Embryonic facial prominence (tissue), 1 donor: ENCODE measurements around the gene CDK5.

Source experiments
- DNase-seq: peaks from one replicate; pipeline ENCODE4 v3.0.0-alpha.2; 2016; ENCODE audit errors: extremely low spot score

Gene CDK5

DNA sequence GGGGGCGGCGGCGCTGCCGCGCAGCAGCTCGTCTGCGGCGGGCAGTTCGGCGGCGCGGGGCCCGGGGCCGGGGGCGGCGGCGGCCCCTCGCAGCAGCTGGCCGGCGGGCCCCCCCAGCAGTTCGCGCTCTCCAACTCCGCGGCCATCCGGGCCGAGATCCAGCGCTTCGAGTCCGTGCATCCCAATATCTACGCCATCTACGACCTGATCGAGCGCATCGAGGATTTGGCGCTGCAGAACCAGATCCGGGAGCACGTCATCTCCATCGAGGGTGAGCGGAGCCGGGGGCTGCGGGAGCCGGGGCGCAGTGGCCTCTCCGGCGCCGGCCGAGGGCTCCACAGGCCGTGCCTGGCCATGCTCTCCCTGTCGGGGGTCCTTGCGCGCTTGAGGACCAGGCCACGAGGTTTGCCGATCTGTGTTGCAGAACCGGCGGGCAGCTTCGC is 29.1 kb upstream of the CDK5 start:
- DNase-seq, result no peak

DNA sequence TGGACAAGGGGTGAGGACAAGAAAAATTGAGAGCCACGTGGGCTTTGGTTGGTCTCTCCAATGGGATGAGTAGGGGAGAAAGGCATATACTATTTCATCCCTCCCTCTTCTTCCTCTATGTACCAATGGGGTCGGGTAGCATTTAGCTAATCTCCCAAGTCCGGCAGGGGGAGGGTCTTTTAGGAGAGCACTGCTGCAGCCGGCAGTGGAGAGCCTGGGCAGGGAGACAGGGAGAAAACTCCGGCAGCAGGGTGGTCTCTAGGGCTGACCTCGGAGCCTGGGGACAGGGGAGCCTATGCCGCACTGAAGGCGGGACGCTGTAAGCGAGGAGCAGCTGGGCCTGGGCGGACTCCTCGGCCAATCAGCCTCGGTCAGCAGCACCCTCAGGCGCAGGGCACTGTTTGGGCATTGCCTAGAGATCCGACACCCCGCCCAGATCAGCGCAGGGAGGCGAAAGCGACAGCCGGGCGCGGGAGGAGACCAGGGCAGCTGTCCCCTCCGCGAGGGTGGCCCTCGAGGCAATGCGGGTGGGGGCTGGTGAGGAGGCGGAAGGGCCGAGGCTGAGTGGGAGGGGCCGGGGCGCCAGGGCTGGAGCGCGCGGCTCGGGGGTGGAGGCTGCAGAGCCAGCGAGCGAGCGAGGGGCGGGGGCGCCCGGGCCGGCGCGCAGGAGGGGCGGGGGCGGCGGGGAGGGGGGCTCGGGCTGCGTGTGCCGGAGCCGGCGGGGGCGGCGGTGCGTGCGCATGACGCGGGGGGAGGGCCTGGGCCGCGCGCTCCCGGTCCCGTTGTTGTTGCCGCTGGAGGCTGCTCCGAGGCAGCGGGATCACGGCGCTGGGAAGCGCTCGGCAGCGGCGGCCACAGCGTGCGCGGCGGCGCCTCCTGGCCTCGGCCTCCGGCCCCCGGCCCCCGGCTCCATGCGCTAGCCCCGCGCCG is 28.3 kb upstream of the CDK5 start, which contains the start of gene AGAP3:
AGAP3 (plus strand) TSS at position 785 of the 930 bp plus-strand sequence. CDS start 267 bp downstream, outside the sequence.
- no peak for DNase-seq

DNA sequence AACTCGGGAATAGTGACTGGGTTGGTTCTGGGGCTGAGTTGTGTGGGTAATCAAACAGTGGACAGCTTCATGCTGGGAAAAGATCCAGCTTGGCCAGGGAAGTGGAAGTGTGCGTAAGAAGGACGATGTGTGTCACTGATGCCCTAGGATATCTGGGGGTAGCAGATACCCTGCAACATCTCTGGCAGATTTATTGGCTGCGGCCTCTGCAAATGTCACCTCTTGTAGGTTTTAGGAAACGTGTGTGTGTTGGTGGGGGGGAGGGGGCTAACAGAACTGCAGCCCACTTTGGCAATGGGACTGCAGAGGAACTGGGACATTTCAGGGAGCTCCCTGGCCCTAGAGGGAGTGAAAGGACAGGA is 27.6 kb upstream of the CDK5 start:
- no peak for DNase-seq

DNA sequence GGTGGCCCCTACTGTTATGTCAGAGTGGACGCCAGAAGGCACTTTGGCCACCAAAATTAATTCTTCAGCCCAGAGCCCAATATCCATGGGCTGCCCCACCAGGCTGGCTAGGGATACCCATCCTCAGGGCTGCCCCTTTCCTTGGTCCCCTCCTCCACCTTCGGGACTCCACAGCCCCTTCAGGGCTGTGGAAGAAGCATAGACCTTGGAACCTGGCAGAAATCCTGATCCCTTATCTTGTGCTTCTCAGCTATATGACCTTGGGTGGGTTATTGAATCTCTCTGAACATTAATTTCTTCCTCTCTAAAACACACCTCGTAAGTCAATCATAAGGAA is 26.1 kb upstream of the CDK5 start:
- no peak for DNase-seq

DNA sequence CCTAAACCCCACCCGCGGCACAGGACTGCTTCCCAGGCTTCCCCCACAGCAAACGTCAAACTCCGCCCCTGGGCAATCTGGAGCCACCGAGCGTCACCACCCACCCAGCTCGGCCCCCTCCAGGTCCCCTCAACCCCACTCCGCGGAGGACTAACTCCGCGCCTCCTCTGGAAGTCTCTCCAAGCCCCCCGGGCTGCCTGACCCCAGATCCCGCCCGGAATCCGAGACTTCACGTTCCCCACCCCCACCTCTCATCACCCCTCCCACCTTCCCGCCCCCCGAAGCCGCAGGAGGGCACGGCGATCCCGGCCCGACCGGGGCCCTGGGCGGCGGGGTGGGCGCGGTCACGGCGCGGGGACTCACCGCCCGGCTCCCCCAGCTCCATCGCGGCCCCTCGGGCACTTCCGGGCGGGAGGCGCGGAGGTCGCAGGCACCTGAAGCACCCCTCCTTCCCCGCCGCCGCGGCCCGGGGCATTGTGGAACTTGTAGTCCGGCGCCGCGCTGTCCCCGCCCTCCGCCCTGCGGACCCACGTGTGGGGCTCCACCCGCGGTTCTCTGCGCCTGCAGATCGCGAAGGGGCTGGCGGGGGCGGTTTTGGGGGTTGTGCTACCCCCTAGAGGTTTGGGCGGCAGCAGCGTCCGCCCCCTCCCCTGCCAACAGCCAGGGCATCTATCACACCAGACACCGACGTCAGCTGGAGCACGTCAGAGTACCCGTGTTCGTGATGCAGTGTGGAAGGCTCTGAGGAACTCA is 25.6 kb upstream of the CDK5 start, which contains the start of gene TMUB1:
TMUB1 (minus strand) TSS at position 423 of the 753 bp plus-strand sequence. CDS start 930 bp downstream, outside the sequence.
- DNase-seq, result no peak

DNA sequence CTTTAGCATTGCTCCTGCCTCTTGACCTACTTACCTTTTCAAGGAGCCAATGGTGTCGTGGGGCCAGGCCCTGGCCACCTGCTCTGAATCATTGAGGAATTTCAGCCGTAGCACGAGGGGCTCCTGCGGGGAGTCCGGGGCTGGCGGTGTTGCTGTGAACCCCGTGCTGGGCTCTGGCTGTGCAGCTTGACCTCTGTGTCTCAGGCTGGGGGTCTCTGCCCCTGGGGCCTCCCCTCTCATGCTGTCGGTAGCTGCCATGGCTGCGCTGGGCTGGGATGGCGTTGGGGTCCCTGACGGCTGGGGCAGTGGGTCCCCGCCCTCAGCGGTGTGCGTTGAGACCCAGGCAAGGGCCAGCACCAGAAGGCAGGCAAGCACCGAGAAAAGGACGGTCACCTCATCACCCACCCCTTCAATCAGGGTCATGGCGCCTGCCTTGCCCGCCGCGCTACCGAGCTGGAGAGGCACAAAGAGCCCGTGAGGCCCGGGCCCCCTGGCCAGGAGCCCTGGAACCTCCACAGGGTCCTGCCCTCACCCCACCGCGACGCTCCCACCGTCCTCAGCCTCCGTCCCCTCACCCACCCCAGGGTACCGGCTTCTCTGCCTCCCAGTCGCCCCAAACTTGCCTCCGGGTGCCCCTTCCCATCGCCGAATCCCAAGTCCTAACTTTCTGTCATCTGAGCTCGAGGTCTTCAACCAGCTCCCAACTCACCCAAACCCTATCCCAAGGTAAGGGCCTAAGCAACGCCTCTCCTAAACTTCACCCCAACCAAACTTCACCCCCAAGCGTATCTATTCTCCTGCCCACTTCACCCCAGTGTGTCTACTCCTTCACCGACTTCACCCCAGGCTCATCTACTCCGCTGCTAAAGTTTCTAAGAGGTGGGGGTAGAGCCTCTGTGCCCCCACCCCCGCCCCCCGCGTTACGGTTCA is 24.7 kb upstream of the CDK5 start:
- no peak for DNase-seq

DNA sequence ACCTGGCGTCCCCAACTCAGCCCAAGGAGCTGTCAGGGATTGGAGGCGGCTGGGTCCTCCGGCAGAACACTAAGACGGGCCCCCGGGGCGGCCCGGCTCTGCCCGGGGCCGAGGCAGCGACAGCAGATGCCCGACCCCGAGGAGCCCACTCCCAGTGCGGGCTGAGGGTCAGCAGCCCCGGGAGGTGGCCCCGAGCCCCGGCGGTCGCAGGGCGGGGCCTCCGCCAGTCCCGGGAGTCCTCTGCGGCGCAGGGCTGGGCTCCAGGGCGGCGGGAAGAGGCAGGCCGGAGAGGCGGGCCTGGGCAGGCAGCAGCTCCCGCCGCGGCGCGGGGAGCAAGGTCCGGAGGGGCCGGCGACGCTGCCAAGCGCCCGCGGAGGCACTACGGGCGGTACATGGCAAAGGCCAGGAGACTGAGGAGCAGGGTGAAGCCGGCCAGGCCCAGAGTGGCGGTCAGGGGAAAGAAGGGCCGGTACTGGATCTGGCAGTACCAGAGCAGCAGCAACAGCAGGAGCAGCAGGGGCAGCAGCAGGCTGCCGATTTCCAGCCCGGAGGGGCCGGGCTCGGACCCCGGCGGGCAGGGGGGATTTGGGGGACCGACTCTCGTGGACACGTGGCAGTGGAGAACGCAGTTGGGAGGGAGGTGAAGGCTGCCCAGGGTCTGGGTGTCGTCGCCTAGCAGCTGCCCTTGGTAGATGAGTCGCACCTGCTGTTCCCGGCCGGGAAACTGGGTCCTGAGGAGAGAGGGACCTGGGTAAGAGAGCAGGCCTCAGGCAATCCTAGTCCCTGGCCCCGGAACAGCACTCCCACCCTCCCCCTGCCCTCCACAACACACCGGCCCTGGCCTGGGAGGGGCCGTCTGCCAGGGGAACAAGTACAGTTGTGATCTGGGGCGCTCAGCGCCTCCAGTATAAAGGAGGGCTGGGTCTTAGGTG is 23.7 kb upstream of the CDK5 start:
- no peak for DNase-seq

DNA sequence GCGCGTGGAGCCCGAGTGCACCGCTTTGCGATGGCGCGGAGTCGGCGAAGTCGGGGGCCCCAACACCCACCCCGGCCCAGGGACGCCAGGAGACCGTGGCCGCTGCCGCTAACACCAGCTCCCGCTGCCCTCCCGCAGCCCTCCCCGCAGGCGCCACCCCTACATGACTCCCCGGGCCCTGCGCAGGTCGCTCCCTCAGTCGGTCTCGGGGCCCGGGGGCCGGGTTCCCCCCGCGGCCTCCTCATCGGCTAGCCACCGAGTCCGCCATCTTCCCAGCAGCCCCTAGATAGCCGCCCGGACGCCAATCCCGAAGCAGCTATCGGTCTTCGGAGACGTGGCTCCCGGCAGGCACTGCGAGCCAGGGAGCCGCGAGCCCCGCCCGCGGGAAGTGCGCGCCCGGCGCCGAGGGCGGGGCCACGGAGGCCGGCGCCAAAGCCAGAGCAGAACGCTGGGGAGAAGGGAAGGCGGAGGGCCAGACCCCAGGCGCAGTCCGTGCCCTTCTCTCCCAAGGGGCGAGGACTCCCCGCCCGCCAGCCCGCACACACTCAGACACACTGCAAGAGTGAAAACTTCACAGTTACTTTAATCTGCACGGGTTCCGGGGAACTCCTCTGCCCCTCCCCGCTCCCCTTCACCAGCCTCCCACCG is 22.9 kb upstream of the CDK5 start, which contains the start of gene FASTK:
FASTK (minus strand) TSS at position 288 of the 648 bp plus-strand sequence; CDS start at position 245, 43 bp downstream.
- peak; percentile 84 for DNase-seq

DNA sequence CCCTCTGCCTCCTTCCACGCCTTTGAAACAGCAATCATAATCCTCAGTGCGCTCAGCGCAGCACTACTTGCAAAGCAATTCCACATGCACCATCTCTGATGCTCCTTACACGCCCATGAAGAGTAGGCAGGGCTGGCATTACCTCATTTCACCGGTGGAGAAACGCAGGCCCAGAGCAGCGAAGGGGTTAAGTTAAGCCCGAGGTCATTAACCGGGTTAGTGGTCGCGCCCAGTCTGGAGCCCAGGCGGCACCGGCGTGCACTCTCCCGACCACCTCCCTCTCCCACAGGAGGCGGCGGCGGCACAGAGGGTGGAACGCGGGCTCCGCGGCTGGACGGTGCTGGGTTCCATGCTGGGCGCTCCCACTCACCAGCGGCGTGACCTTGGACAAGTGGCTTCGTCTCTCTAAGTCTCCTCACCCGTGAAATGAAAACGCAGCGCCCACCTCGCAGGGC is 22.4 kb upstream of the CDK5 start:
- DNase-seq, result peak; percentile 6

DNA sequence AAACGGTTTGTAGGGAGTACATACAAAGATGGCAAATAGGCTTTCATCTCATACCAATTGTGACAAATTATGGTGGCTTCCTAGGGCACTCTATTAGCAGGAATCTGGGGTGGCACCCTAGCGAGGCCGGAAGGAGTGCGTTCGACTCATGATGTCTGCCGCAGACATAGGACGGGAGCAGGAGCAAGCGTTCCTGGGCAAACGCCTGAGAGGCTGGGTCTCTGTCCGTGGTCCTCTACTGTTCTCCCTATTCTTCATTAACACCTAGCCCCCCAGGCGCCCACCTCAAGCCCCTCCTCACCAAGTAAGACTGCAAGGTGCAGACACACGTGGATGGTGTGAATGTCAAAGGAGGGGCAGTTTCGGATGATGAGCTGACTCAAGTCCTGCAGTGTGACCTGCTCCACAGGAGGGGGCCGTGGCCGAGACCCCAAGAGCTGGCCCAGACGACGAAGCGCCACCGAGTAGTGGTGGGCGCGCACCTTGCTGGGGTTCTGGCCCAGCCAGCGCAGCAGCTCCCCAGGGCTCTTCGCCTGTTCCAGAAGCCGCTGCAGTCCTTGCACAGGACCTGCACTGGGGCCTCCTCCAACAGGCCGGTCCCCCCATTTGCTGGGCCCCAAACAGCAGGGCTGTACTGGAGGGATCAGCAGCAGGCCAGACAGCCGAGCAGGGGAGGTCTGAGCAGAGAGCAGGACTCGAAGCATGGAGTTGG is 21.7 kb upstream of the CDK5 start:
- no peak for DNase-seq

DNA sequence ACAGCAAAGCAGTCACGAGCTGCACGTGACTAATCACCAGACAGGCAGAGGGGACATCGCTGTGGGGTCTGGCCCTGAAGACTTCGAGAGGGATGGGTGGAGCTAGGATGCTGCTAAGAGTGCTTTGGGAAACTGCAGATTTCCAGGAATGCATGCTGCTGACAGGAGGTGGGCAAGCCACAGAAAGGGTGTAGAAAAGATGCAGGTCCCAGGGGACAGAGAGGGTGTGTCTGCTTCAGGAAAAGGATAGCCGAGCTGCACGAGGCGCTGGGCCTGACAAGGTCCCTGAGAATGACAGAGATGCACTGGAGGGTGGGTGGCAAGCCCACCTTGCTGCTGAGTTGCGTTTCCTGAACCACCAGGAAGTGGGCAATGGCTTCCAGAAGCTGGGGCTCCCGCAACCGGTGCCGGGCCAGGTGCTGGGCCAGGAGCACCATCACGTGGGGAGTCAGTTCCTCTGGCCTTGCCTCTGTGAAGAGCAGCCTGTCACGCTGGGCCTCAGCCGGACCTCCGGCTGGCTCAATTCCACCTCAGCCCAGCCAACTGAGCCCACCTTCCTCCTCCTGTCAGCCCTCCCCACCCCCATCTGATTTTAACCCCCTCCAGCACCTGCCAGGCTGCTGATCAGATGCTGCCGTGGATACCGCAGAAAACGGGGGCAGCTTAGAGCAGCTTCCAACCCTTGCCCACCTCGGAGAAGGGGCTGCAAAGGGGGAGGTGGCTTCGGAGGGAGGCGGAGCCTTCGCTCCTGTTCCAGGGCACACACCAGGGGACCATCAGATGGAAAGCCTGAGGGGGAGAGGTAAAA is 20.7 kb upstream of the CDK5 start:
- no peak for DNase-seq

DNA sequence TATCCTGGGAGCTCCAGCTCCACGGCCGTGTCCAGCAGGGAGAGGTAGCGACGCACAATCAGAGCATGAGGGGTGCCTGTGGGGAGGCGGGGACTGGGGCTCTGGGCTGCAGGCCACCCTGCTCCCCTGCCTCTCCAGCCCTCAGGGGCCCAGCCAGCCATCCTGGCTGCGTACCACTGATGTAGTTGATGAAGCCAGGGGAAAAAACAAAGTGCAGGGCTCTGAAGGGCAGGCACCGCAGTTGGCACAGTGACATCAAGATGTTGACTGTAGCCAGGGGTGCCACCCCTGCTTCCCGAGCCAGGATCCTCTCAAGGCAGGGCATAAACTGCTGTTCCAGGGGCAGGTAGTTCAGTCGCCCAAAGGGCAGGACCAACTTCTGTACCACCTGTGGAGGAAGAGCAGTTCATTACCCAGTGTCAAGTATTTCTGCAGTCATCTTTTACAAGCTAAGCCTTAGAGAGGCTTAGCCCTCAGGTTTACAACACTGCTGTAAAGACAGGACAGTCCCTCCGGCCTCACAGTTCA is 20.1 kb upstream of the CDK5 start:
- no peak for DNase-seq

DNA sequence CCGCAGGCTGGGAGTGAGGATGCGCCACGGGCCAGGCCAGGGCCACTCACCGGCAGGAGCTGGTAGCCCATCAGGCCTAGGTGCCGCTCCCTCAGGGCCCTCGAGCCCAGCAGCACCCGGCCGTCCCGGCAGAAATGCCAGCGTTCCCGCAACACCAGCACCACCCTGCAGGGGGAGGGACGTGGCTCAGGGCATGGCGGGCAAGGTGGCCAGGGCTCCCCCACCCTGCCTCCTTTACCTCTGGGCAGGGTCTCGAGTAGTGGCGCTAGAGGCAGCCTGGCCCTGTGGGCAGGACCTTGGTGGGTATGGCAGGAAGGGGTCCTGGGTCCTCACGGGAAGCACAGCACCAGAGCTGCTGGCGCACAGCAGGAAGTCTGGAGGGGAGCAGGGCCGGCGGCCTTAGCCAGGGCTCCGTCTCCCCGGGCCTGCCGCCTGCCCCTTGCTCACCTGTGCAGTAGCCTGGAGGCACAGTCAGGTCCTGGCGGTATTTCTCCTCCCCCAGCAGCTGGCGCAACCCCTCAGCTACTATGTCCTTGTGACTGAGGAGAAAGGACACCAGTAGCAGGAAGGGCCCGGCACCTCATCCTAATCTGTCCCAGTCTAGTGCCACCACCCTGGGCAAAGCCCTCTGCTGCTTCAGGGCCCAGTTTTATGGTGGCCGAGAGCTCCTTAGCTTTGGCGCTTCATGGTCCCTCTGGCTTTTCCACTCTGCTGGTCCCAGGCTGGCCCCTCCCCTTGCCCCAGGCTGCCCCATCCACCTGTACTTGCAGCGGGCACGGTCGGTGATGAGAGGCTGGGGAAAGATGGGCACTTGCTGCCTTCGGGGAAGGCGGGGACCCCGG is 19.4 kb upstream of the CDK5 start:
- no peak for DNase-seq

DNA sequence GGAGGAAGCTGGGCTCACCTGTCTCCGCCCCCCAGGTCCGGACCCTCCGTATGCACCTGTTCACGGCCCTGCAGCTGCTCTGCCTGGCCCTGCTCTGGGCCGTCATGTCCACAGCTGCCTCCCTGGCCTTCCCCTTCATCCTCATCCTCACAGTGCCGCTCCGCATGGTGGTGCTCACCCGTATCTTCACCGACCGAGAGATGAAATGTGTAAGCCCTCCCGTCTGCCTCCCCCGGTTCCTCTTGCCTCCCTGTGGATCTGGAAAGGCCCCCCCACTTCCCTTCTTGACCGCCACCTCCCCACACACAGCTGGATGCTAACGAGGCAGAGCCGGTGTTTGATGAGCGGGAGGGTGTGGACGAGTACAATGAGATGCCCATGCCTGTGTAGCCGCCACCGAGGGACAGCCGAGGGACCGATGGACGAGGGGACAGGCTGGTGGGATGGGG is 18.3 kb upstream of the CDK5 start:
- no peak for DNase-seq

DNA sequence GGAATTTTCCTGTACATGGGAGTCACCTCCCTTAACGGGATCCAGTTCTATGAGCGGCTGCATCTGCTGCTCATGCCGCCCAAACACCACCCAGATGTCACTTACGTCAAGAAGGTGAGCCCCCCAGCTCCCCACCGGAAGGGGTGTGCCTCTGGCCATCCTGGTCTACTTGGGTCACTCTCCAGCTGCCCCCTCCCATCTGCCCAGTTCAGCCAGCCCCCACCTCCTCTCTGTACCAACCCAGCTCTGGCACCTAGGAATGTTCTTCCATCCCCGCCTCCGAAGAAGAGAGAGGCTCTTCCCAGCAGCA is 17.9 kb upstream of the CDK5 start:
- no peak for DNase-seq

DNA sequence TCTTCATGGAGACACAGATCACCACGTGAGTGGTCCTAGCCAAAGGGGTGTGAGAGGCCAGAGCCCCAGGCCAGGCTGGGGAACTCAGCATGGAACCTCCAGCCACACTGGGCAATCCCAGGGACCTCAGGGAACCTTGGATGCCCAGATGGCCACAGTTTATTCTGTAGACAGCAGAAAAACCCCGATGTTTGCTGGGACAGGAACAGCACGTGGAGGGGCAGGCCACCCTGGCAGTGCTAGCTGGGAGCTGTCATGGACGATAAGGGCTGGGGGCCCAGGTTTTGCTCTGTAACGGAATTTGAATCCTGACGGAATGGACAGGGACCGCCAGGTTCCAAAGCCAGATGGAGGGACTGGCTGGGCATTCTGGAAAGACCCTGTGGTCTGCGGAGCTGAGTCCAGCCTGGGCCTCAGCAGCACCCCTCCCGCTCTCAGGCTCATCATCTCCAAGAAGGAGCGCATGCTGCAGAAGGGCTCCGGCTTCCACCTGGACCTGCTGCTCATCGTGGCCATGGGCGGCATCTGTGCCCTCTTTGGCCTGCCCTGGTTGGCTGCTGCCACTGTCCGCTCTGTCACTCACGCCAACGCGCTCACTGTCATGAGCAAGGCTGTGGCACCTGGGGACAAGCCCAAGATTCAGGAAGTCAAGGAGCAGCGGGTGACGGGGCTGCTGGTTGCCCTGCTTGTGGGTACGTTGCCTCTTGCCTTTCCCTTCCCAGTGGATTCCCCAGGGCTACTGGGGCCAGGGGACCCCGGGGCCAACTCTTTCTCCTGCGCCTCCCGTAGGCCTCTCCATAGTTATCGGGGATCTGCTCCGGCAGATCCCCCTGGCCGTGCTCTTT is 17.3 kb upstream of the CDK5 start:
- no peak for DNase-seq
